Endothelial cell of umbilical vein (primary cell): Measurements from ENCODE around the gene CAMSAP3. TPM values are rescaled to one million over a fixed set of nuclear protein-coding genes. Genes with fewer than 3 reads are reported as not detected.

Source experiments
- BruUV-seq: library from RNA; stranded (reverse); fragments of 400-500 nt; replicated peaks from 2 replicates; lab custom pipeline; 2021; lab: Mats Ljungman, UMichigan
- CTCF ChIA-PET: fragments of 300-600, 350-600 bp; sonication (Branson Sonifier 250); formaldehyde crosslinking; loops from one replicate; lab custom pipeline; 2021; ENCODE audit warnings: antibody characterized with exemption, inconsistent platforms; lab: Charles Lee
- POLR2A ChIA-PET: fragments of 300-600, 350-600 bp; sonication (Branson Sonifier 250); formaldehyde crosslinking; loops from one replicate; lab custom pipeline; 2021; ENCODE audit warnings: antibody characterized with exemption, inconsistent platforms; lab: Charles Lee
- DNase-seq: peaks from one replicate; pipeline ENCODE4 v3.0.0-alpha.2; 2011; ENCODE audit warnings: low read depth, low spot score
- FAIRE-seq: peaks from 2 replicates; lab custom pipeline; 2011; peaks lifted over from hg19 to GRCh38; lab: Jason Lieb, UNC
- H2AFZ ChIP-seq: 2 replicates; pipeline ENCODE4 v1.6.0; 2012; ENCODE audit warnings: low read depth, low read length, control low read depth, inconsistent platforms
- H3K27ac ChIP-seq: 2 replicates; pipeline ENCODE4 v1.5.1; 2011; ENCODE audit warnings: low read depth, mild to moderate bottlenecking, control low read depth, low read length, moderate library complexity; ENCODE audit not compliant: insufficient read depth
- H3K27me3 ChIP-seq, 2 experiments: 2 replicates each; pipeline versions ENCODE4 v1.6.0 to v1.6.1; 2011; ENCODE audit warnings: low read length in 2 of 2, mixed read lengths in 1 of 2; ENCODE audit not compliant: control insufficient read depth in 2 of 2, insufficient read depth in 2 of 2
- H3K36me3 ChIP-seq, 2 experiments: 2 replicates in 1 of 2; 3 replicates in 1 of 2; pipeline ENCODE4 v1.5.1; 2011; ENCODE audit warnings: low read length in 2 of 2, mild to moderate bottlenecking in 1 of 2, moderate library complexity in 1 of 2; ENCODE audit not compliant: control insufficient read depth in 2 of 2, insufficient read depth in 2 of 2; ENCODE audit errors: extremely low read depth in 1 of 2
- H3K4me1 ChIP-seq: 3 replicates; pipeline ENCODE4 v1.5.1; 2011; ENCODE audit warnings: mild to moderate bottlenecking, low read length; ENCODE audit not compliant: control insufficient read depth, insufficient read depth; ENCODE audit errors: extremely low read depth
- H3K4me2 ChIP-seq: 2 replicates; pipeline ENCODE4 v1.6.1; 2011; ENCODE audit warnings: low read length, control low read depth, mixed read lengths; ENCODE audit not compliant: insufficient read depth
- H3K4me3 ChIP-seq, 3 experiments: fragments of 200-600 bp in 1 of 3; sonication (generic), shearing (Covaris generic) in 1 of 3; replicated peaks in 1 of 3; 2 replicates each; pipeline ENCODE4 v1.5.1; 2011 to 2016; ENCODE audit warnings: control low read depth in 3 of 3, low read length in 3 of 3, mild to moderate bottlenecking in 2 of 3, inconsistent platforms in 1 of 3, low read depth in 1 of 3, moderate library complexity in 1 of 3; ENCODE audit not compliant: insufficient read depth in 1 of 3
- H3K79me2 ChIP-seq: 2 replicates; pipeline ENCODE4 v1.6.0; 2012; ENCODE audit warnings: low read length, inconsistent platforms; ENCODE audit not compliant: control insufficient read depth, insufficient read depth
- H3K9ac ChIP-seq: replicated peaks from 2 replicates; pipeline ENCODE3; 2011; ENCODE audit warnings: low read length, control low read depth; ENCODE audit not compliant: insufficient read depth; ENCODE audit errors: extremely low read depth
- H3K9me1 ChIP-seq: replicated peaks from 3 replicates; pipeline ENCODE4 v1.6.0; 2011; ENCODE audit warnings: mild to moderate bottlenecking, low read length; ENCODE audit not compliant: control insufficient read depth, insufficient read depth; ENCODE audit errors: extremely low read depth
- H3K9me3 ChIP-seq: replicated peaks from 2 replicates; pipeline ENCODE4 v1.5.1; 2012; ENCODE audit warnings: low read length, inconsistent platforms; ENCODE audit not compliant: control insufficient read depth, insufficient read depth
- H4K20me1 ChIP-seq: replicated peaks from 2 replicates; pipeline ENCODE3; 2011; ENCODE audit warnings: mild to moderate bottlenecking, low read length; ENCODE audit not compliant: control insufficient read depth, insufficient read depth; ENCODE audit errors: extremely low read depth
- EZH2 ChIP-seq: IDR thresholded peaks from 2 replicates; pipeline ENCODE4 v1.6.1; 2012; ENCODE audit warnings: borderline replicate concordance, low read depth, mild to moderate bottlenecking, moderate library complexity, low read length, inconsistent platforms; ENCODE audit not compliant: severe bottlenecking
- FOS ChIP-seq: IDR thresholded peaks from 2 replicates; pipeline ENCODE4 v1.6.1; 2011; ENCODE audit warnings: mild to moderate bottlenecking, low read length, moderate library complexity, borderline replicate concordance; ENCODE audit not compliant: insufficient read depth
- GATA2 ChIP-seq: IDR thresholded peaks from 2 replicates; pipeline ENCODE4 v1.7.0; 2011; ENCODE audit warnings: low read depth, mild to moderate bottlenecking, moderate library complexity, mixed read lengths, low read length; ENCODE audit not compliant: insufficient read length, insufficient read depth
- JUN ChIP-seq: IDR thresholded peaks from 2 replicates; pipeline ENCODE4 v1.6.1; 2011; ENCODE audit warnings: borderline replicate concordance, low read depth; ENCODE audit not compliant: insufficient read length, insufficient read depth
- MYC ChIP-seq: IDR thresholded peaks from one replicate; pipeline ENCODE4 v1.6.1; 2011; ENCODE audit warnings: mild to moderate bottlenecking, low read depth, low read length
- POLR2A ChIP-seq: IDR thresholded peaks from 2 replicates; pipeline ENCODE4 v1.6.1; 2012; ENCODE audit warnings: low read depth, mild to moderate bottlenecking, control low read depth, low read length
- POLR2AphosphoS5 ChIP-seq: IDR thresholded peaks from 2 replicates; pipeline ENCODE4 v1.6.1; 2012; ENCODE audit warnings: low read depth, mild to moderate bottlenecking, control low read depth, low read length, moderate library complexity; ENCODE audit not compliant: insufficient read depth
- dilution Hi-C: fragments of 300-500 bp; cut with MboI; formaldehyde crosslinking; loops from one replicate; pipeline ENCODE4 v1.15.0; 2019; ENCODE audit warnings: low sequenced_read_pairs; ENCODE audit not compliant: extremely low pct_ligation_motif_present
- intact Hi-C: fragments of 100-400 bp; cut with micrococcal nuclease; formaldehyde crosslinking; loops from one replicate; pipeline ENCODE4 v1.10.0; 2022
- polyA plus RNA-seq, 4 experiments: library from polyadenylated mRNA; depleted of rRNA in 3 of 4; stranded (reverse) in 3 of 4; unstranded in 1 of 4; fragments of >200 nt; gene quantifications; 2 replicates each; pipeline versions ENCODE4 v1.2.1 to v1.2.3, GENCODE V29; 2011 to 2012; ENCODE audit warnings: missing spikeins in 1 of 4
- total RNA-seq: library from RNA; stranded (reverse); gene quantifications from 2 replicates; pipeline ENCODE4 v1.2.3, GENCODE V29; 2021
- TF ChIP-seq, protein P1 (sequence below): IDR thresholded peaks from 2 replicates; pipeline ENCODE4 v1.6.1; 2011; ENCODE audit not compliant: insufficient read depth, insufficient read length
- TF ChIP-seq, protein P2 (sequence below), 2 donors: IDR thresholded peaks; 1 replicate in 1 of 2; 2 replicates in 1 of 2; pipeline ENCODE4 v1.5.1; 2011; ENCODE audit warnings: low read length in 2 of 2, mild to moderate bottlenecking in 2 of 2, moderate library complexity in 2 of 2, control low read depth in 1 of 2, inconsistent platforms in 1 of 2, low read depth in 1 of 2; ENCODE audit not compliant: insufficient read depth in 1 of 2; ENCODE audit errors: extremely low read depth in 1 of 2

Gene CAMSAP3
- total and polyA plus RNA-seq, 2 donors (not counting 3 experiments of a cell fraction or from before 2014, with no cell fraction given): 0.11 to 0.22 TPM

DNA sequence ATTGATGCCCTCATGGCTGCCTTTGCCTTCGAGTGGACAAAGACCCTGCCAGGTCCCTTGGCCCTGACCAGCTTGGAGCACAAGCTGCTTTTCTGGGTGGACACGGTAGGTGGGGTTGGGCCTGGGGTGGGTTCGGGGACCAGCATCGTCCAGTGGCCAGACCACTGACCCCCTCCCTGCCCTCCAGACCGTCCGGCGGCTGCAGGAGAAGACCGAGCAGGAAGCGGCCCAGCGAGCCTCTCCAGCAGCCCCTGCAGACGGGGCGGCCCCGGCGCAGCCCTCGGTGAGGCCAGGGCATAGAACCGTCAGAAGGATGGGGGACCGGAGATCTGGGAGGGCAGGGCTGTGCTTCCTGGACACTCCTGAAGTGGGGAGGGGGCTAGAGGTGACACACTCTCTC, 10.6 kb downstream of the CAMSAP3 start:
- H3K27ac ChIP-seq: no peak overlapping the region
- CTCF ChIA-PET: interaction anchor here (1.1 to 1.3 kb wide), 2 partner anchors 193 to 252 kb away, joined by 3 read pairs; no protein-coding TSS in a partner anchor
- POLR2A ChIA-PET: no interaction called here
- no peaks in the 10 kb centered on the region for H3K9me1 ChIP-seq
- no peaks in the 10 kb centered on the region for H3K9me3 ChIP-seq
- intact Hi-C loops: no loop called here
- FAIRE-seq: no peak
- no TSS peak for BruUV-seq
- H3K4me3 ChIP-seq: no peak overlapping the region
- H2AFZ ChIP-seq: no peak overlapping the region
- H4K20me1 ChIP-seq: no peaks in the 10 kb centered on the region
- no peaks in the 10 kb centered on the region for H3K36me3 ChIP-seq
- no peak overlapping the region for H3K9ac ChIP-seq
- no peaks in the 10 kb centered on the region for H3K4me1 ChIP-seq
- dilution Hi-C loops: no loop called here
- DNase-seq: no peak
- no peaks in the 10 kb centered on the region for H3K27me3 ChIP-seq
- TF ChIP-seq EZH2 (no peak), JUN (no peak), POLR2AphosphoS5 (no peak), MYC (no peak), FOS (no peak), GATA2 (no peak), POLR2A (no peak)
- TF ChIP-seq, protein P1, sequence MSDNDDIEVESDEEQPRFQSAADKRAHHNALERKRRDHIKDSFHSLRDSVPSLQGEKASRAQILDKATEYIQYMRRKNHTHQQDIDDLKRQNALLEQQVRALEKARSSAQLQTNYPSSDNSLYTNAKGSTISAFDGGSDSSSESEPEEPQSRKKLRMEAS: no peak
- TF ChIP-seq, protein P2, sequence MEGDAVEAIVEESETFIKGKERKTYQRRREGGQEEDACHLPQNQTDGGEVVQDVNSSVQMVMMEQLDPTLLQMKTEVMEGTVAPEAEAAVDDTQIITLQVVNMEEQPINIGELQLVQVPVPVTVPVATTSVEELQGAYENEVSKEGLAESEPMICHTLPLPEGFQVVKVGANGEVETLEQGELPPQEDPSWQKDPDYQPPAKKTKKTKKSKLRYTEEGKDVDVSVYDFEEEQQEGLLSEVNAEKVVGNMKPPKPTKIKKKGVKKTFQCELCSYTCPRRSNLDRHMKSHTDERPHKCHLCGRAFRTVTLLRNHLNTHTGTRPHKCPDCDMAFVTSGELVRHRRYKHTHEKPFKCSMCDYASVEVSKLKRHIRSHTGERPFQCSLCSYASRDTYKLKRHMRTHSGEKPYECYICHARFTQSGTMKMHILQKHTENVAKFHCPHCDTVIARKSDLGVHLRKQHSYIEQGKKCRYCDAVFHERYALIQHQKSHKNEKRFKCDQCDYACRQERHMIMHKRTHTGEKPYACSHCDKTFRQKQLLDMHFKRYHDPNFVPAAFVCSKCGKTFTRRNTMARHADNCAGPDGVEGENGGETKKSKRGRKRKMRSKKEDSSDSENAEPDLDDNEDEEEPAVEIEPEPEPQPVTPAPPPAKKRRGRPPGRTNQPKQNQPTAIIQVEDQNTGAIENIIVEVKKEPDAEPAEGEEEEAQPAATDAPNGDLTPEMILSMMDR (IDR thresholded peaks at IDR 0.05; ENCODE audit: extremely low read depth in 1 of 2, insufficient read depth in 1 of 2, low read depth in 1 of 2, low read length in 2 of 2): no peak
- H3K4me2 ChIP-seq: no peak overlapping the region
- no peaks in the 10 kb centered on the region for H3K79me2 ChIP-seq
